K562 (cell line): ENCODE data around the gene LRP10. TPM values are rescaled to one million over a fixed set of nuclear protein-coding genes. Genes with fewer than 3 reads are reported as not detected.

Experiments used
- BHLHE40 ChIP-seq: IDR thresholded peaks from 2 replicates; pipeline ENCODE4 v1.6.1; 2011; ENCODE audit warnings: low read length, improper control_type of control experiment
- CBX3 ChIP-seq, 2 experiments: IDR thresholded peaks; 1 replicate in 1 of 2; 2 replicates in 1 of 2; pipeline ENCODE4 v1.6.1; 2012; ENCODE audit warnings: inconsistent platforms in 2 of 2, low read length in 2 of 2, borderline replicate concordance in 1 of 2, control low read depth in 1 of 2
- CTCFL ChIP-seq: IDR thresholded peaks from 2 replicates; pipeline ENCODE4 v1.6.1; 2011; ENCODE audit warnings: borderline replicate concordance, low read depth, mild to moderate bottlenecking, moderate library complexity, low read length; ENCODE audit not compliant: insufficient read depth, poor library complexity, severe bottlenecking
- CXXC5 ChIP-seq: fragments of 250-450 bp; sonication (Bioruptor Pico); IDR thresholded peaks from 2 replicates; pipeline ENCODE4 v1.8.0; 2022; ENCODE audit warnings: inconsistent platforms, mild to moderate bottlenecking, moderate library complexity
- L3MBTL2 ChIP-seq: fragments of 450-650 bp; IDR thresholded peaks from 2 replicates; pipeline ENCODE4 v1.6.1; 2016; ENCODE audit warnings: mild to moderate bottlenecking, moderate library complexity
- MAX ChIP-seq: sonication (generic); formaldehyde crosslinking; IDR thresholded peaks from 2 replicates; pipeline ENCODE4 v1.9.0; 2022; ENCODE audit warnings: mild to moderate bottlenecking, missing genetic modification reagents
- MBD2 ChIP-seq: sonication (generic); IDR thresholded peaks from 2 replicates; pipeline ENCODE4 v1.6.1; 2016; ENCODE audit warnings: low read depth, borderline replicate concordance
- MNT ChIP-seq, 2 experiments: fragments of 450-650 bp; conservative IDR thresholded peaks; 2 replicates each; pipeline ENCODE4 v1.6.1; 2017; ENCODE audit warnings: mild to moderate bottlenecking in 2 of 2, moderate library complexity in 2 of 2
- NBN ChIP-seq: fragments of 450-650 bp; IDR thresholded peaks from 2 replicates; pipeline ENCODE4 v1.6.1; 2016; ENCODE audit warnings: low read depth, mild to moderate bottlenecking
- POLR2A ChIP-seq: fragments of 450-650 bp; conservative IDR thresholded peaks from 2 replicates; pipeline ENCODE4 v1.6.1; 2016
- SP1 ChIP-seq: sonication (generic); formaldehyde crosslinking; IDR thresholded peaks from 2 replicates; pipeline ENCODE4 v1.8.1; 2022; ENCODE audit warnings: mild to moderate bottlenecking, missing genetic modification reagents
- SPI1 ChIP-seq: IDR thresholded peaks from 2 replicates; pipeline ENCODE4 v1.6.1; 2011; ENCODE audit warnings: low read depth, low read length, control low read depth, borderline replicate concordance
- TEAD1 ChIP-seq, 2 experiments: fragments of 450-650 bp in 1 of 2; sonication (generic) in 1 of 2; formaldehyde crosslinking; IDR thresholded peaks; 2 replicates each; pipeline versions ENCODE4 v1.4.0 to v1.8.0; 2020 to 2022; ENCODE audit warnings: mild to moderate bottlenecking in 2 of 2, missing genetic modification reagents in 1 of 2
- U2AF2 ChIP-seq: fragments of 200-400 bp; formaldehyde crosslinking; optimal IDR thresholded peaks from 2 replicates; pipeline ENCODE3; 2017; ENCODE audit warnings: low read depth, mild to moderate bottlenecking, low read length
- ZEB2 ChIP-seq: fragments of 450-650 bp; IDR thresholded peaks from 2 replicates; pipeline ENCODE4 v1.6.1; 2016
- ZNF280A ChIP-seq: fragments of 450-650 bp; IDR thresholded peaks from 2 replicates; pipeline ENCODE4 v1.6.1; 2018; ENCODE audit warnings: mild to moderate bottlenecking, low read depth; ENCODE audit not compliant: partially characterized antibody
- polyA plus RNA-seq, 8 experiments: library from polyadenylated mRNA; depleted of rRNA in 4 of 8; stranded (reverse) in 5 of 8; unstranded in 3 of 8; fragments of >200 nt; fragmentation: Nextera tagmentation in 2 of 8; fragmentation: Illumina TruSeq in 1 of 8; extraction: Ambion mirVana in 2 of 8; extraction: Trizol in 1 of 8; gene quantifications; 2 replicates each; pipeline versions ENCODE4 v1.2.1 to v1.2.3, GENCODE V29; 2011 to 2014; ENCODE audit warnings: inconsistent platforms in 1 of 8, missing spikeins in 1 of 8
- total RNA-seq, 7 experiments: library from RNA; depleted of rRNA in 6 of 7; stranded (reverse); fragments of >200 nt in 6 of 7; fragmentation: Illumina TruSeq in 2 of 7; extraction: Trizol in 2 of 7; gene quantifications; 2 replicates each; pipeline versions ENCODE4 v1.2.1 to v1.2.3, GENCODE V29; 2011 to 2021; ENCODE audit warnings: low replicate concordance in 1 of 7

Gene LRP10
- total and polyA plus RNA-seq, 9 of the 15 experiments (the other 6 are each of a cell fraction or from before 2014, with no cell fraction given) = 1.3 to 45.5 (median 10.9) TPM

GRCh38 chr14:22871224-22872032, at the start of gene LRP10 (continued):
- TF ChIP-seq ZNF280A = no peak
- peak in 1 of 2 experiments; percentile 49; a peak in 1 of 3 replicates for TF ChIP-seq CBX3 (IDR thresholded peaks at IDR 0.05; ENCODE audit: borderline replicate concordance in 1 of 2, low read length in 2 of 2)
- TF ChIP-seq MNT (conservative IDR thresholded peaks at IDR 0.05) = peak; percentile 2 to 76; a peak in 2 of 4 replicates
- 0 out of 2 replicates have a peak, but pooled peaks have one; percentile 5 for TF ChIP-seq BHLHE40
- peak; percentile 50; the same call in 1 of the 2 replicates for TF ChIP-seq MAX (CRISPR knock-in tag)
- peak; percentile 83 for TF ChIP-seq SP1 (CRISPR knock-in tag)
- peak; percentile 3 for TF ChIP-seq CTCFL
- TF ChIP-seq SPI1 = peak; percentile 93
- no peak for TF ChIP-seq U2AF2
- no peak for TF ChIP-seq MBD2
- TF ChIP-seq POLR2A = peak; percentile 87
- no peak for TF ChIP-seq ZEB2
- peak; percentile 60 for TF ChIP-seq L3MBTL2
- TF ChIP-seq CXXC5 = peak; percentile 78
- TF ChIP-seq TEAD1 (CRISPR knock-in tag; IDR thresholded peaks at IDR 0.05) = no peak
- peak; percentile 42; the same call in 1 of the 2 replicates for TF ChIP-seq NBN
